CD4-positive, CD25-positive, alpha-beta regulatory T cell (primary cell): Measurements from ENCODE around the gene ANO6. TPM values are rescaled to one million over a fixed set of nuclear protein-coding genes. Genes with fewer than 3 reads are reported as not detected.
A peak's percentile ranks its signal among the peaks of the same experiment; 100 is the strongest.
"Not testable (repeated sequence)": the region's sequence is repeated elsewhere in the genome, so short reads cannot be mapped to it uniquely, and the experiment has no call there.

ENCODE experiments used
- ATAC-seq, 2 donors: fragments of 150-1000 bp; cut with Tn5 transposase; one replicate each; pipeline ENCODE4 v1.10.0; 2021; ENCODE audit warnings: low read depth in 2 of 2, moderate number of reproducible peaks in 2 of 2, moderate library complexity in 1 of 2
- DNase-seq, 3 donors: peaks; one replicate each; pipeline versions ENCODE4 v3.0.0 to v3.0.0-alpha.2; 2012 to 2022; ENCODE audit warnings: mixed read lengths in 1 of 3
- H3K27ac ChIP-seq: one replicate; pipeline ENCODE4 v1.7.0; 2013; ENCODE audit warnings: mild to moderate bottlenecking, low read length; ENCODE audit not compliant: insufficient read depth, poor library complexity, severe bottlenecking
- H3K27me3 ChIP-seq: one replicate; pipeline ENCODE4 v1.7.0; 2013; ENCODE audit warnings: low read length; ENCODE audit not compliant: control insufficient read depth, insufficient read depth
- H3K36me3 ChIP-seq: one replicate; pipeline ENCODE4 v1.7.0; 2013; ENCODE audit warnings: mild to moderate bottlenecking, low read length, moderate library complexity; ENCODE audit not compliant: control insufficient read depth, insufficient read depth
- H3K4me1 ChIP-seq: 2 replicates; pipeline ENCODE4 v1.7.0; 2013; ENCODE audit warnings: mild to moderate bottlenecking, low read length; ENCODE audit not compliant: insufficient read depth, control insufficient read depth, poor library complexity, severe bottlenecking
- H3K4me3 ChIP-seq: one replicate; pipeline ENCODE4 v1.7.0; 2013; ENCODE audit warnings: low read depth, mild to moderate bottlenecking, low read length, moderate library complexity
- H3K9me3 ChIP-seq, 2 experiments: 1 replicate in 1 of 2; 2 replicates in 1 of 2; pipeline ENCODE4 v1.7.0; 2013; ENCODE audit warnings: low read length in 2 of 2, mild to moderate bottlenecking in 1 of 2, moderate library complexity in 1 of 2; ENCODE audit not compliant: control insufficient read depth in 2 of 2
- H3K27ac Mint-ChIP-seq, 3 donors: one replicate each; pipeline ENCODE4 v1.8.0; 2020 to 2022; ENCODE audit warnings: mild to moderate bottlenecking in 3 of 3, mixed read lengths in 3 of 3, moderate library complexity in 2 of 3
- H3K27me3 Mint-ChIP-seq: one replicate; pipeline ENCODE4 v1.8.0; 2022; ENCODE audit warnings: mild to moderate bottlenecking, mixed read lengths
- H3K36me3 Mint-ChIP-seq: one replicate; pipeline ENCODE4 v1.8.0; 2020; ENCODE audit warnings: mixed read lengths
- H3K4me1 Mint-ChIP-seq, 4 donors: one replicate each; pipeline ENCODE4 v1.8.0; 2020 to 2022; ENCODE audit warnings: mixed read lengths in 4 of 4, mild to moderate bottlenecking in 1 of 4
- H3K4me3 Mint-ChIP-seq, 4 donors: one replicate each; pipeline ENCODE4 v1.8.0; 2020 to 2022; ENCODE audit warnings: mild to moderate bottlenecking in 4 of 4, mixed read lengths in 4 of 4, moderate library complexity in 3 of 4
- H3K9me3 Mint-ChIP-seq, 7 donors: one replicate each; pipeline ENCODE4 v1.8.0; 2020 to 2022; ENCODE audit warnings: mixed read lengths in 7 of 7, mild to moderate bottlenecking in 3 of 7, moderate library complexity in 2 of 7
- polyA plus RNA-seq, 4 donors: library from polyadenylated mRNA; unstranded; fragments of 300-500 nt; fragmentation: Illumina TruSeq; gene quantifications; one replicate each; pipeline ENCODE4 v1.2.3, GENCODE V29; 2021
- total RNA-seq: library from RNA; stranded (reverse); gene quantifications from one replicate; pipeline ENCODE4 v1.2.3, GENCODE V29; 2022

The ANO6 gene
- total RNA-seq (30.1 TPM), polyA plus RNA-seq (10 to 100 TPM; 19.9 to 24.8 (median 22.4) TPM)

GRCh38 chr12:45215419-45216229 is at the start of gene ANO6:
Gene ANO6, plus strand, starts transcription at chr12:45216095. Its CDS starts 227 bp downstream, at chr12:45216322.
- peak within 1 kb of the TSS; percentile 92 to 98 (median 95) for H3K27ac Mint-ChIP-seq
- peaks cover 25 to 82% (median 50%) of the 10 kb centered on the region in 4 donors for H3K4me1 Mint-ChIP-seq
- H3K9me3 ChIP-seq = no peaks in the 10 kb centered on the region
- H3K4me3 Mint-ChIP-seq = peak within 1 kb of the TSS; percentile 95 to 99 (median 97)
- H3K36me3 Mint-ChIP-seq = no peaks in the 10 kb centered on the region
- no peaks in the 10 kb centered on the region for H3K27me3 ChIP-seq
- H3K27ac ChIP-seq = peak within 1 kb of the TSS; percentile 77
- H3K36me3 ChIP-seq = no peaks in the 10 kb centered on the region
- peak within 1 kb of the TSS; percentile 99 for H3K4me3 ChIP-seq
- peaks cover 0 to 1% (median 0%) of the 10 kb centered on the region in 7 donors for H3K9me3 Mint-ChIP-seq
- DNase-seq (peak; percentile 66 to 85 (median 70)), ATAC-seq (peak; percentile 68 to 70)
- peaks cover 35% of the 10 kb centered on the region for H3K4me1 ChIP-seq
- no peaks in the 10 kb centered on the region for H3K27me3 Mint-ChIP-seq

GRCh38 chr12:45168976-45169375 is 46.9 kb upstream of the ANO6 start:
- Histone ChIP-seq H3K27ac (no peak overlapping the region), H3K4me3 (no peak overlapping the region), H3K36me3 (no peaks in the 10 kb centered on the region), H3K4me1 (no peaks in the 10 kb centered on the region), H3K9me3 (no peaks in the 10 kb centered on the region), H3K27me3 (no peaks in the 10 kb centered on the region)
- Mint-ChIP-seq H3K4me1 (peaks cover 0 to 3% (median 0%) of the 10 kb centered on the region in 4 donors), H3K27me3 (peaks cover 25% of the 10 kb centered on the region), H3K36me3 (peaks cover 3% of the 10 kb centered on the region), H3K4me3 (no peak overlapping the region), H3K27ac (no peak overlapping the region), H3K9me3 (no peaks in the 10 kb centered on the region)
- DNase-seq (no peak), ATAC-seq (no peak)

- peak overlapping the region in 2 of 3 donors; percentile 32 to 39 for H3K27ac Mint-ChIP-seq
- ATAC-seq (peak in 1 of 2 donors; percentile 43), DNase-seq (peak; percentile 55 to 80 (median 69))
- no peak overlapping the region for H3K27ac ChIP-seq
- peaks cover 0 to 3% (median 0%) of the 10 kb centered on the region in 4 donors for H3K4me1 Mint-ChIP-seq
- no peaks in the 10 kb centered on the region for H3K9me3 Mint-ChIP-seq
- H3K27me3 ChIP-seq = no peaks in the 10 kb centered on the region
- H3K27me3 Mint-ChIP-seq = peaks cover 22% of the 10 kb centered on the region
- peaks cover 17% of the 10 kb centered on the region for H3K36me3 Mint-ChIP-seq
- no peak overlapping the region for H3K4me3 Mint-ChIP-seq
- H3K36me3 ChIP-seq = peaks cover 3% of the 10 kb centered on the region
- no peak overlapping the region for H3K4me3 ChIP-seq
- H3K9me3 ChIP-seq = no peaks in the 10 kb centered on the region
- no peaks in the 10 kb centered on the region for H3K4me1 ChIP-seq
Observed at GRCh38 chr12:45170456-45171042, 45.3 kb upstream of the ANO6 start.

- not testable (repeated sequence) for H3K9me3 ChIP-seq, DNase-seq, H3K4me3 ChIP-seq, H3K4me1 ChIP-seq, H3K27ac Mint-ChIP-seq, H3K4me1 Mint-ChIP-seq, ATAC-seq, H3K27ac ChIP-seq, H3K36me3 ChIP-seq, H3K27me3 Mint-ChIP-seq, H3K4me3 Mint-ChIP-seq, H3K27me3 ChIP-seq
- peaks cover 37% of the 10 kb centered on the region for H3K36me3 Mint-ChIP-seq
- peaks cover 4 to 17% (median 6%) of the 10 kb centered on the region in 7 donors for H3K9me3 Mint-ChIP-seq
Observed at GRCh38 chr12:45173293-45173692, 42.6 kb upstream of the ANO6 start.

- DNase-seq (no peak), ATAC-seq (no peak)
- peaks cover 5% of the 10 kb centered on the region for H3K36me3 ChIP-seq
- Mint-ChIP-seq H3K4me1 (peaks cover 0 to 6% (median 5%) of the 10 kb centered on the region in 4 donors), H3K27ac (no peak overlapping the region), H3K36me3 (peaks cover 37% of the 10 kb centered on the region), H3K4me3 (no peak overlapping the region), H3K27me3 (peaks cover 4% of the 10 kb centered on the region), H3K9me3 (peaks cover 4 to 25% (median 10%) of the 10 kb centered on the region in 7 donors)
- H3K9me3 ChIP-seq = peaks cover 15 to 22% of the 10 kb centered on the region in 2 experiments
- H3K4me1 ChIP-seq = no peaks in the 10 kb centered on the region
- H3K27ac ChIP-seq = no peak overlapping the region
- H3K27me3 ChIP-seq = no peaks in the 10 kb centered on the region
- no peak overlapping the region for H3K4me3 ChIP-seq
Observed at GRCh38 chr12:45174595-45174994, 41.3 kb upstream of the ANO6 start.

GRCh38 chr12:45178771-45179170 is 37.1 kb upstream of the ANO6 start:
- peaks cover 5% of the 10 kb centered on the region for H3K36me3 ChIP-seq
- H3K27ac ChIP-seq = no peak overlapping the region
- Mint-ChIP-seq H3K36me3 (peaks cover 38% of the 10 kb centered on the region), H3K27ac (no peak overlapping the region), H3K4me1 (peaks cover 0 to 6% (median 4%) of the 10 kb centered on the region in 4 donors), H3K9me3 (peaks cover 4 to 29% (median 10%) of the 10 kb centered on the region in 7 donors), H3K4me3 (no peak overlapping the region), H3K27me3 (no peaks in the 10 kb centered on the region)
- no peak overlapping the region for H3K4me3 ChIP-seq
- H3K27me3 ChIP-seq = no peaks in the 10 kb centered on the region
- H3K9me3 ChIP-seq = peaks cover 15 to 28% of the 10 kb centered on the region in 2 experiments
- no peaks in the 10 kb centered on the region for H3K4me1 ChIP-seq
- no peak for DNase-seq
- no peak for ATAC-seq

GRCh38 chr12:45182511-45182910 is 33.4 kb upstream of the ANO6 start:
- Histone ChIP-seq H3K4me1 (no peaks in the 10 kb centered on the region), H3K27ac (no peak overlapping the region), H3K36me3 (peaks cover 2% of the 10 kb centered on the region), H3K9me3 (peaks cover 13 to 26% of the 10 kb centered on the region in 2 experiments), H3K27me3 (no peaks in the 10 kb centered on the region), H3K4me3 (no peak overlapping the region)
- no peak overlapping the region for H3K4me3 Mint-ChIP-seq
- peaks cover 0 to 6% (median 3%) of the 10 kb centered on the region in 4 donors for H3K4me1 Mint-ChIP-seq
- peaks cover 29% of the 10 kb centered on the region for H3K36me3 Mint-ChIP-seq
- H3K27ac Mint-ChIP-seq = no peak overlapping the region
- H3K27me3 Mint-ChIP-seq = no peaks in the 10 kb centered on the region
- ATAC-seq (no peak), DNase-seq (no peak)
- peaks cover 0 to 20% (median 6%) of the 10 kb centered on the region in 7 donors for H3K9me3 Mint-ChIP-seq
